Measurements from ENCODE around the gene RAPGEF5.

The RAPGEF5 gene

GRCh38 chr7:22288202-22288601 lies 68.8 kb downstream of the RAPGEF5 start:
- no peak for DNase-seq
- Histone ChIP-seq H3K27me3 (no peaks in the 10 kb centered on the region), H3K27ac (no peak overlapping the region), H3K36me3 (no peaks in the 10 kb centered on the region), H3K4me3 (no peak overlapping the region), H3K4me1 (no peaks in the 10 kb centered on the region), H3K9me3 (no peaks in the 10 kb centered on the region)
- no peak for TF ChIP-seq CTCF (IDR thresholded peaks at IDR 0.05)
- intact Hi-C loops (cut with DNase I; ENCODE audit: low total_unique reads): no loop called here

DNA sequence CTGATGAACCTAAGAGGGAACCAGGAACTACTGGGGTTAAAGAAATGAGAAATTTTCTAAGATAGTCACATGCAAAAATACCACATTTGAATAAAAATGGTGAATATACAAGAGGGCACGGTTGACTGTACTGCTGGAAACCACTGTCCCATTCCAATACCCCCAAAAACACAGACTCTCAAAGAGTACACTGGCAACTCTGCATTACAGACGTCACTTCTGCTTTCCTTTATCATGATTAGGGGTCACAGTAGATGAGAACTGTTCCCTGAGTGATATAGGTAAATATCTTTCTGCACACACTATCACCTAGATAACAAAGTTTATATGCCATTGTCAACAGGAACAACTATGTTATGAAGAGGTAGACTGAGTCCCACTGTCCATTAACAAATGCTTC lies 69.5 kb downstream of the RAPGEF5 start:
- no peaks in the 10 kb centered on the region for H3K27me3 ChIP-seq
- no peaks in the 10 kb centered on the region for H3K4me1 ChIP-seq
- TF ChIP-seq CTCF (IDR thresholded peaks at IDR 0.05): no peak
- H3K36me3 ChIP-seq: no peaks in the 10 kb centered on the region
- no peak for DNase-seq
- intact Hi-C loops (cut with DNase I; ENCODE audit: low total_unique reads): no loop called here
- no peak overlapping the region for H3K27ac ChIP-seq
- no peak overlapping the region for H3K4me3 ChIP-seq
- H3K9me3 ChIP-seq: no peaks in the 10 kb centered on the region

DNA sequence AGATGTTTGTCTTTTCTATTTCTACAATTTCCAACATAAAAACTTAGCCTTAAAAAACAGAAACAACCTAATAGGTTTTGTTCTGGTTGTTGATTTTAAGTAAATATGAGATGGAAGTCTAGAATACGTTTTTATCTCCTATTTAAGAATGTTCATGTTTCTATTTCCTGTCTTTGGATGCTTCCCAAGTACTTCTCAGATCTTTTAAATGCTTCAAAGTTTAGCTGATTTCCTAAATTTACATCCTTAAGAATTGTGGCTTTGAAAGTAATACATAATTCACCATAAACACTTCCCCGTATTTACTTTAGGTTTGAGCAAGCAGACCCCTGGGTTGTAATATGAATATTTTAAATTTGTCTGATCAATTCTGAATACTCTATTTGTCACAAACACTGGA lies 70.5 kb downstream of the RAPGEF5 start:
- Histone ChIP-seq H3K9me3 (no peaks in the 10 kb centered on the region), H3K4me1 (no peaks in the 10 kb centered on the region), H3K27ac (no peak overlapping the region), H3K4me3 (no peak overlapping the region), H3K36me3 (no peaks in the 10 kb centered on the region), H3K27me3 (no peaks in the 10 kb centered on the region)
- TF ChIP-seq CTCF (IDR thresholded peaks at IDR 0.05): no peak
- intact Hi-C loops (cut with DNase I; ENCODE audit: low total_unique reads): no loop called here
- no peak for DNase-seq

GRCh38 chr7:22281481-22281880 lies 75.5 kb downstream of the RAPGEF5 start:
- H3K4me1 ChIP-seq: no peaks in the 10 kb centered on the region
- no peak overlapping the region for H3K4me3 ChIP-seq
- no peak for TF ChIP-seq CTCF (IDR thresholded peaks at IDR 0.05)
- intact Hi-C loops (cut with DNase I; ENCODE audit: low total_unique reads): no loop called here
- H3K9me3 ChIP-seq: no peaks in the 10 kb centered on the region
- H3K27ac ChIP-seq: no peak overlapping the region
- no peak for DNase-seq
- no peaks in the 10 kb centered on the region for H3K27me3 ChIP-seq
- H3K36me3 ChIP-seq: no peaks in the 10 kb centered on the region

- TF ChIP-seq CTCF (IDR thresholded peaks at IDR 0.05): no peak
- intact Hi-C loops (cut with DNase I; ENCODE audit: low total_unique reads): no loop called here
Measured at GRCh38 chr7:22280031-22280430, 76.9 kb downstream of the RAPGEF5 start.

DNA sequence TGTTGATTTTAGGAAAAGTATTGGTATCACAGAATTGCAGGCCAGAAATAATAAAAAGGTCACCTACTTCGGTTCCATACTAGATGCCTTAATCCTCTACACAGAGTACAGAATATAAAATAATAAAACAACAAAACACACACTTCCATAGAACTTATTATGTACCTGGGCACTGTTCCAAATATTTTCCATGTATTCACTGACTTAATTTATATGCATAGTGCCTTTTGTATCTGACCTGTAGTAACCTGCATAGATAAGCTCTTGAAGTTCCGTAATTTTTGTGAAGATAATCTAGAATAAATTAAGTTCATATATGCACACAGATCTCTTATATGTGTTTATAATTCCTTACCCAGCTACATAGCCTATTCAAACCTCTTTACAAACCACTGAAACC lies 78.3 kb downstream of the RAPGEF5 start:
- no peak for DNase-seq
- TF ChIP-seq CTCF (IDR thresholded peaks at IDR 0.05): no peak
- Histone ChIP-seq H3K27ac (no peak overlapping the region), H3K36me3 (no peaks in the 10 kb centered on the region), H3K4me3 (no peak overlapping the region), H3K4me1 (no peaks in the 10 kb centered on the region), H3K27me3 (no peaks in the 10 kb centered on the region), H3K9me3 (no peaks in the 10 kb centered on the region)
- intact Hi-C loops (cut with DNase I; ENCODE audit: low total_unique reads): no loop called here

More at GRCh38 chr7:22280031-22280430, 76.9 kb downstream of the RAPGEF5 start:
- Histone ChIP-seq H3K27ac (no peak overlapping the region), H3K4me1 (no peaks in the 10 kb centered on the region), H3K27me3 (no peaks in the 10 kb centered on the region), H3K36me3 (no peaks in the 10 kb centered on the region), H3K4me3 (no peak overlapping the region), H3K9me3 (no peaks in the 10 kb centered on the region)
- DNase-seq: no peak

Data from tibial artery (tissue), 4 donors.